ENCODE measurements around the gene WNT9A.
"Not testable (repeated sequence)": the region's sequence is repeated elsewhere in the genome, so short reads cannot be mapped to it uniquely, and the experiment has no call there.

- TF ChIP-seq YY1 (IDR thresholded peaks at IDR 0.05; ENCODE audit: insufficient read depth, insufficient read length); ZNF274 (IDR thresholded peaks at IDR 0.05; ENCODE audit: low read depth, low read length): not testable (repeated sequence)
These were observed 75.8 kb downstream of the WNT9A start for GRCh38 chr1:227871892-227872291.

Data from NT2/D1 (cell line).